ENCODE results near the gene FCER2.
"Not testable (repeated sequence)": the region's sequence is repeated elsewhere in the genome, so short reads cannot be mapped to it uniquely, and the experiment has no call there.

FCER2 gene

GRCh38 chr19:7701654-7702457 lies at the start of gene FCER2:
Gene FCER2, minus strand, starts transcription at chr19:7702131. Its CDS starts 2,371 bp downstream, at chr19:7699760.
- no peak within 1 kb of the TSS for H3K27ac ChIP-seq (ENCODE audit: low read length)
- 0 out of 2 replicates have a peak, but pooled peaks cover 4% of the 10 kb centered on the region for H3K4me1 ChIP-seq (ENCODE audit: control insufficient read depth, insufficient read depth, low read length)
- DNase-seq (ENCODE audit: low read depth, low spot score): no peak
- no peaks in the 10 kb centered on the region for H3K27me3 ChIP-seq (ENCODE audit: control insufficient read depth, insufficient read depth, low read length)
- no peaks in the 10 kb centered on the region for H3K9me3 ChIP-seq (ENCODE audit: control insufficient read depth, insufficient read depth, low read length)
- WGBS (ENCODE audit: insufficient coverage, insufficient read length): no CpG with 5 or more reads among the region's 20 CpGs
- no peak within 1 kb of the TSS for H3K4me3 ChIP-seq (ENCODE audit: low read length)
- H3K36me3 ChIP-seq (ENCODE audit: control insufficient read depth, insufficient read depth, low read length): no peaks in the 10 kb centered on the region

GRCh38 chr19:7751157-7751783 lies 49.3 kb upstream of the FCER2 start:
- H3K27me3 ChIP-seq (ENCODE audit: control insufficient read depth, insufficient read depth, low read length): no peaks in the 10 kb centered on the region
- H3K9me3 ChIP-seq (ENCODE audit: control insufficient read depth, insufficient read depth, low read length): no peaks in the 10 kb centered on the region
- H3K27ac ChIP-seq (ENCODE audit: low read length): no peak overlapping the region
- no peak for DNase-seq (ENCODE audit: low read depth, low spot score)
- H3K4me1 ChIP-seq (ENCODE audit: control insufficient read depth, insufficient read depth, low read length): peaks cover 3% of the 10 kb centered on the region; the same call in 1 of the 2 replicates
- H3K4me3 ChIP-seq (ENCODE audit: low read length): no peak overlapping the region
- no CpG with 5 or more reads among the region's 12 CpGs for WGBS (ENCODE audit: insufficient coverage, insufficient read length)
- no peaks in the 10 kb centered on the region for H3K36me3 ChIP-seq (ENCODE audit: control insufficient read depth, insufficient read depth, low read length)

- H3K27me3 ChIP-seq (ENCODE audit: control insufficient read depth, insufficient read depth, low read length): no peaks in the 10 kb centered on the region
- no peak overlapping the region for H3K27ac ChIP-seq (ENCODE audit: low read length)
- no peaks in the 10 kb centered on the region for H3K9me3 ChIP-seq (ENCODE audit: control insufficient read depth, insufficient read depth, low read length)
- no peaks in the 10 kb centered on the region for H3K36me3 ChIP-seq (ENCODE audit: control insufficient read depth, insufficient read depth, low read length)
- peaks cover 3% of the 10 kb centered on the region; the same call in 1 of the 2 replicates for H3K4me1 ChIP-seq (ENCODE audit: control insufficient read depth, insufficient read depth, low read length)
- no CpG with 5 or more reads among the region's 4 CpGs for WGBS (ENCODE audit: insufficient coverage, insufficient read length)
- H3K4me3 ChIP-seq (ENCODE audit: low read length): no peak overlapping the region
- DNase-seq (ENCODE audit: low read depth, low spot score): peak; percentile 90
These were observed 46.8 kb upstream of the FCER2 start for GRCh38 chr19:7748756-7749155.

- Histone ChIP-seq H3K9me3 (ENCODE audit: control insufficient read depth, insufficient read depth, low read length) (no peaks in the 10 kb centered on the region), H3K27me3 (ENCODE audit: control insufficient read depth, insufficient read depth, low read length) (no peaks in the 10 kb centered on the region), H3K4me3 (ENCODE audit: low read length) (no peak overlapping the region), H3K4me1 (ENCODE audit: control insufficient read depth, insufficient read depth, low read length) (peaks cover 3% of the 10 kb centered on the region; the same call in 1 of the 2 replicates), H3K36me3 (ENCODE audit: control insufficient read depth, insufficient read depth, low read length) (no peaks in the 10 kb centered on the region), H3K27ac (ENCODE audit: low read length) (no peak overlapping the region)
- no CpG with 5 or more reads among the region's 2 CpGs for WGBS (ENCODE audit: insufficient coverage, insufficient read length)
- DNase-seq (ENCODE audit: low read depth, low spot score): no peak
These were observed 46.2 kb upstream of the FCER2 start for GRCh38 chr19:7748171-7748570.

GRCh38 chr19:7746903-7747884 lies 45.3 kb upstream of the FCER2 start, which contains the start of gene CD209:
Gene CD209, minus strand, starts transcription at chr19:7747534. Its CDS starts 23 bp downstream, at chr19:7747511.
- DNase-seq (ENCODE audit: low read depth, low spot score): no peak
- no peak within 1 kb of the TSS for H3K27ac ChIP-seq (ENCODE audit: low read length)
- no peak within 1 kb of the TSS for H3K4me3 ChIP-seq (ENCODE audit: low read length)
- H3K27me3 ChIP-seq (ENCODE audit: control insufficient read depth, insufficient read depth, low read length): no peaks in the 10 kb centered on the region
- no peaks in the 10 kb centered on the region for H3K36me3 ChIP-seq (ENCODE audit: control insufficient read depth, insufficient read depth, low read length)
- H3K9me3 ChIP-seq (ENCODE audit: control insufficient read depth, insufficient read depth, low read length): no peaks in the 10 kb centered on the region
- H3K4me1 ChIP-seq (ENCODE audit: control insufficient read depth, insufficient read depth, low read length): peaks cover 3% of the 10 kb centered on the region; the same call in 1 of the 2 replicates
- whole genome bisulfite sequencing (ENCODE audit: insufficient coverage, insufficient read length): no CpG with 5 or more reads among the region's 7 CpGs

- H3K27me3 ChIP-seq (ENCODE audit: control insufficient read depth, insufficient read depth, low read length); H3K4me1 ChIP-seq (ENCODE audit: control insufficient read depth, insufficient read depth, low read length); H3K9me3 ChIP-seq (ENCODE audit: control insufficient read depth, insufficient read depth, low read length); DNase-seq (ENCODE audit: low read depth, low spot score); H3K27ac ChIP-seq (ENCODE audit: low read length); H3K4me3 ChIP-seq (ENCODE audit: low read length); H3K36me3 ChIP-seq (ENCODE audit: control insufficient read depth, insufficient read depth, low read length): not testable (repeated sequence)
- WGBS (ENCODE audit: insufficient coverage, insufficient read length): no CpG with 5 or more reads among the region's 4 CpGs
These were observed 44.4 kb upstream of the FCER2 start for GRCh38 chr19:7746306-7746705.

- Histone ChIP-seq H3K4me1 (ENCODE audit: control insufficient read depth, insufficient read depth, low read length) (peaks cover 3% of the 10 kb centered on the region; the same call in 1 of the 2 replicates), H3K27ac (ENCODE audit: low read length) (no peak overlapping the region), H3K4me3 (ENCODE audit: low read length) (no peak overlapping the region), H3K36me3 (ENCODE audit: control insufficient read depth, insufficient read depth, low read length) (no peaks in the 10 kb centered on the region), H3K27me3 (ENCODE audit: control insufficient read depth, insufficient read depth, low read length) (no peaks in the 10 kb centered on the region), H3K9me3 (ENCODE audit: control insufficient read depth, insufficient read depth, low read length) (no peaks in the 10 kb centered on the region)
- no peak for DNase-seq (ENCODE audit: low read depth, low spot score)
- WGBS (ENCODE audit: insufficient coverage, insufficient read length): no CpG with 5 or more reads among the region's 12 CpGs
These were observed 43.1 kb upstream of the FCER2 start for GRCh38 chr19:7744871-7745650.

GRCh38 chr19:7744199-7744786 lies 42.4 kb upstream of the FCER2 start:
- Histone ChIP-seq H3K9me3 (ENCODE audit: control insufficient read depth, insufficient read depth, low read length) (no peaks in the 10 kb centered on the region), H3K4me1 (ENCODE audit: control insufficient read depth, insufficient read depth, low read length) (peaks cover 3% of the 10 kb centered on the region; the same call in 1 of the 2 replicates), H3K4me3 (ENCODE audit: low read length) (no peak overlapping the region), H3K27ac (ENCODE audit: low read length) (no peak overlapping the region), H3K27me3 (ENCODE audit: control insufficient read depth, insufficient read depth, low read length) (no peaks in the 10 kb centered on the region), H3K36me3 (ENCODE audit: control insufficient read depth, insufficient read depth, low read length) (no peaks in the 10 kb centered on the region)
- no peak for DNase-seq (ENCODE audit: low read depth, low spot score)
- WGBS (ENCODE audit: insufficient coverage, insufficient read length): no CpG with 5 or more reads among the region's 5 CpGs

GRCh38 chr19:7743425-7743841 lies 41.5 kb upstream of the FCER2 start:
- Histone ChIP-seq H3K4me3 (ENCODE audit: low read length) (no peak overlapping the region), H3K9me3 (ENCODE audit: control insufficient read depth, insufficient read depth, low read length) (no peaks in the 10 kb centered on the region), H3K27ac (ENCODE audit: low read length) (no peak overlapping the region), H3K27me3 (ENCODE audit: control insufficient read depth, insufficient read depth, low read length) (no peaks in the 10 kb centered on the region), H3K4me1 (ENCODE audit: control insufficient read depth, insufficient read depth, low read length) (peaks cover 3% of the 10 kb centered on the region; the same call in 1 of the 2 replicates), H3K36me3 (ENCODE audit: control insufficient read depth, insufficient read depth, low read length) (no peaks in the 10 kb centered on the region)
- no peak for DNase-seq (ENCODE audit: low read depth, low spot score)
- WGBS (ENCODE audit: insufficient coverage, insufficient read length): no CpG with 5 or more reads among the region's 2 CpGs

All from iPS DF 6.9 (cell line).